ENCODE results near the gene LCE3A.

The LCE3A gene

DNA sequence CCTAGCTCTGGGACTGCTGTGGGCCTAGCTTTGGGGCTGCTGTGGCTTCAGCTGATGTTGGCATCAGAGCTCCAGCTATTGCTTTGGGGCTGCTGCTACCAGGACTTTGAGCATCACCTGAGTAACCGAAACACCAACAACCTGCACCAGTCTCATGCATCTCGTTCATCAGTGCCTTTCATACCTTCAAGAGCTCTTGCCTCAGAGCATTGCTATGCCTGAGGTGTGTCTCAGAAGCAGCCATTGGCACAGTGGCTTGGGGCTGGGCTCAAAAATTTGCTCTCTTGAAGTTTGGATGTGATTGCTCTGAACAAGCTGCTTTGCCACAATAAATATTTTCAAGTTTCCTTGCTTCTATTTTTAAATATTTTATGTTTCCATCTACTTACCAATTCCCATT is 33.6 kb upstream of the LCE3A start:
- DNase-seq (ENCODE audit: extremely low spot score), result no peak
- TF ChIP-seq FOXM1 (IDR thresholded peaks at IDR 0.05; ENCODE audit: borderline replicate concordance) (no peak), LEF1 (IDR thresholded peaks at IDR 0.05; ENCODE audit: borderline replicate concordance) (no peak), NFRKB (IDR thresholded peaks at IDR 0.05) (no peak), FOXA1 (IDR thresholded peaks at IDR 0.05) (no peak), FOXK2 (IDR thresholded peaks at IDR 0.05) (no peak), ARNT (IDR thresholded peaks at IDR 0.05) (no peak), L3MBTL2 (conservative IDR thresholded peaks at IDR 0.05) (no peak), TARDBP (IDR thresholded peaks at IDR 0.05) (no peak), ZNF384 (IDR thresholded peaks at IDR 0.05) (no peak), BHLHE40 (IDR thresholded peaks at IDR 0.05; ENCODE audit: borderline replicate concordance) (no peak), SP1 (IDR thresholded peaks at IDR 0.05) (no peak), SUZ12 (IDR thresholded peaks at IDR 0.05) (no peak), CTBP1 (IDR thresholded peaks at IDR 0.05; ENCODE audit: borderline replicate concordance) (no peak), ELF4 (IDR thresholded peaks at IDR 0.05) (no peak), HDGF (IDR thresholded peaks at IDR 0.05; ENCODE audit: borderline replicate concordance) (no peak)
- TF ChIP-seq, protein P1, sequence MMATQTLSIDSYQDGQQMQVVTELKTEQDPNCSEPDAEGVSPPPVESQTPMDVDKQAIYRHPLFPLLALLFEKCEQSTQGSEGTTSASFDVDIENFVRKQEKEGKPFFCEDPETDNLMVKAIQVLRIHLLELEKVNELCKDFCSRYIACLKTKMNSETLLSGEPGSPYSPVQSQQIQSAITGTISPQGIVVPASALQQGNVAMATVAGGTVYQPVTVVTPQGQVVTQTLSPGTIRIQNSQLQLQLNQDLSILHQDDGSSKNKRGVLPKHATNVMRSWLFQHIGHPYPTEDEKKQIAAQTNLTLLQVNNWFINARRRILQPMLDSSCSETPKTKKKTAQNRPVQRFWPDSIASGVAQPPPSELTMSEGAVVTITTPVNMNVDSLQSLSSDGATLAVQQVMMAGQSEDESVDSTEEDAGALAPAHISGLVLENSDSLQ (IDR thresholded peaks at IDR 0.05), result no peak
- POLR2A ChIA-PET, result no interaction called here
- CTCF ChIA-PET, result no interaction called here

DNA sequence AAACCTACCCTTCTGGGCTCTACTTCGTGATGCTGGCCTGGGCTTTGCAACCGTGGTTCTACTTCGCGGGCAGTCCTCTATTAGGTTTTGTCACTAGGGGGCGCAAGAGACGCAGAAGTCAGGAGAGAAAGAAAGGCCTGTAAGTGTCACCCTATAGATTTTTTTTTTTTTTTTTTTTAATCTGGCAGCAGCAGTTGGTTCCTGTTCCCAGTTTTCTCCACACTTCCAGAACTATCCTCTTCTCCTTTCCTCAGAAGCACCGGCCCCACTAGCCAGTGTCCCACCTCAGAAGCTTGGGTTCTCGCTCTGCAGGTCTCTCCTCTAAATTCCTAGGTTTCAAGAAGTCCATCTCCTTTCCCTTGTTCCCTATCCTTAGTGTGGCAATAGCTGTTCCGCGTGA is 31.2 kb upstream of the LCE3A start:
- no peak for TF ChIP-seq ELF4 (IDR thresholded peaks at IDR 0.05)
- peak; percentile 92 for TF ChIP-seq ZNF384 (IDR thresholded peaks at IDR 0.05)
- no peak for TF ChIP-seq TARDBP (IDR thresholded peaks at IDR 0.05)
- ChIA-PET CTCF (interaction anchor here (0.6 to 1.4 kb wide), 8 partner anchors 10 to 584 kb away, joined by 3 to 6 read pairs (median 3); partner anchors contain the start of gene LCE3A), POLR2A (no interaction called here)
- peak; percentile 75 for DNase-seq (ENCODE audit: extremely low spot score)

DNA sequence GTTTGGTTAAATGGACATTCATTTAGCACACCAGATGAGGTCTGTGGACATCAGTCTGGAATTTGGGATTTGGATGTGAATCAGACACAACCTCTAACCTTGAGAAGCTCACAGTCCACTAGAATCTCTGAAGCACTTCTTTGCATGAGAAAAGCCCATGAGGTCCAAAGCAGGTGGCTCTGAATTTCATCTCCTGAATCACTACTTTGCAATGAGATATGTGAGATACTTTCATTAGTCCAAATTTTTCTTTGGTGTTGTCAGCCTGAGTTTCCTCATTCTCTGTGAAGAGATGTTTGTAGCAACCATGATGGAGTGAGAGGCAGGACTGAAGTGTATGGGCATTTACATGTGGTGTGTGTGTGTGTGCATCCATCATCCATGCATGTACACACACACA is 23.8 kb upstream of the LCE3A start:
- POLR2A ChIA-PET, result no interaction called here
- DNase-seq (ENCODE audit: extremely low spot score), result no peak
- no peak for TF ChIP-seq L3MBTL2 (conservative IDR thresholded peaks at IDR 0.05)
- TF ChIP-seq SUZ12 (IDR thresholded peaks at IDR 0.05), result no peak
- TF ChIP-seq TARDBP (IDR thresholded peaks at IDR 0.05), result no peak
- no peak for TF ChIP-seq FOXA1 (IDR thresholded peaks at IDR 0.05)
- TF ChIP-seq ARNT (IDR thresholded peaks at IDR 0.05), result no peak
- TF ChIP-seq FOXM1 (IDR thresholded peaks at IDR 0.05; ENCODE audit: borderline replicate concordance), result no peak
- no peak for TF ChIP-seq HDGF (IDR thresholded peaks at IDR 0.05; ENCODE audit: borderline replicate concordance)
- no peak for TF ChIP-seq ZNF384 (IDR thresholded peaks at IDR 0.05)
- TF ChIP-seq, protein P1 (IDR thresholded peaks at IDR 0.05), result no peak
- no peak for TF ChIP-seq BHLHE40 (IDR thresholded peaks at IDR 0.05; ENCODE audit: borderline replicate concordance)
- TF ChIP-seq CTBP1 (IDR thresholded peaks at IDR 0.05; ENCODE audit: borderline replicate concordance), result no peak
- no peak for TF ChIP-seq NFRKB (IDR thresholded peaks at IDR 0.05)
- TF ChIP-seq ELF4 (IDR thresholded peaks at IDR 0.05), result no peak
- no peak for TF ChIP-seq SP1 (IDR thresholded peaks at IDR 0.05)
- TF ChIP-seq LEF1 (IDR thresholded peaks at IDR 0.05; ENCODE audit: borderline replicate concordance), result no peak
- TF ChIP-seq FOXK2 (IDR thresholded peaks at IDR 0.05), result no peak
- CTCF ChIA-PET, result no interaction called here

DNA sequence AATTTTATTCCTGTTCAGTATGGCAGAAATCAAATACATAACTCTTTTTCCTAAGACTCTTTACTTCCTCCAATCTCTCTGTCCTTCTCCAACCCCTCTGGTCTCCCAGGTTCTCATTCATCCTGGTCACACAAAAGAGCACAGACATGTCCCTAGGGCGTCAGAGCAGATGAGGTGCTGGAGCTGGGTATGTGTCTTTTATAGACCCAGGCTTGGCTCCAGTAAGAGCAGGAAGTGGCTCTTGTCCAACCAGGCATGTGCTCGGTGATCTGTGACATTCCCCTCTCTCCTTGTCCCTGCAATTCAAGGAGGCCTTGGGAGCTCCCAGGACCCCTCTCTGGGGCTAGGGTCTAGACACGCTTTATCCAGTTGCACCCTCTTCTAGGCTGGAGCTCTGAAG is 22.2 kb upstream of the LCE3A start:
- POLR2A ChIA-PET, result no interaction called here
- DNase-seq (ENCODE audit: extremely low spot score), result no peak
- TF ChIP-seq, protein P1 (IDR thresholded peaks at IDR 0.05), result no peak
- no peak for TF ChIP-seq FOXA1 (IDR thresholded peaks at IDR 0.05)
- no peak for TF ChIP-seq FOXK2 (IDR thresholded peaks at IDR 0.05)
- no peak for TF ChIP-seq BHLHE40 (IDR thresholded peaks at IDR 0.05; ENCODE audit: borderline replicate concordance)
- TF ChIP-seq FOXM1 (IDR thresholded peaks at IDR 0.05; ENCODE audit: borderline replicate concordance), result no peak
- no peak for TF ChIP-seq NFRKB (IDR thresholded peaks at IDR 0.05)
- TF ChIP-seq CTBP1 (IDR thresholded peaks at IDR 0.05; ENCODE audit: borderline replicate concordance), result no peak
- TF ChIP-seq HDGF (IDR thresholded peaks at IDR 0.05; ENCODE audit: borderline replicate concordance), result no peak
- no peak for TF ChIP-seq ARNT (IDR thresholded peaks at IDR 0.05)
- TF ChIP-seq TARDBP (IDR thresholded peaks at IDR 0.05), result no peak
- no peak for TF ChIP-seq SUZ12 (IDR thresholded peaks at IDR 0.05)
- no peak for TF ChIP-seq L3MBTL2 (conservative IDR thresholded peaks at IDR 0.05)
- no peak for TF ChIP-seq LEF1 (IDR thresholded peaks at IDR 0.05; ENCODE audit: borderline replicate concordance)
- TF ChIP-seq SP1 (IDR thresholded peaks at IDR 0.05), result no peak
- CTCF ChIA-PET, result no interaction called here

DNA sequence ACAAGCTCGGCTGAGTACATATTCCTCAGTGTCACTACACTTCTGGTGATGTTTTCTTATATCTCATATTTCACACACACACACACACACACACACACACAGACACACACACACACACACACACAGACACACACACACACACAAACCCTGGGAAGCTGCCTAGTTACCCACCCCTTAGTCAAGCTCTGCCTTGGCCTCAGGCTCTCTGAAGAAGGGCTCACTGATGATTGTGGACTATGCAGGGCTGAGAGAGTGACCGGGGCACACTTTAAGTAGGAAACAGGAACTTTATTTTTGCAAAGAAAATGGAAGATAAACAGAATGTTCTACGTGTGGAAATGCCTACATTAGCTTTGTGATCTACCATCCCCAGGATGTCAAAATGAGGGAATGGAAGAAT is 21.0 kb upstream of the LCE3A start:
- no peak for TF ChIP-seq LEF1 (IDR thresholded peaks at IDR 0.05; ENCODE audit: borderline replicate concordance)
- no peak for TF ChIP-seq BHLHE40 (IDR thresholded peaks at IDR 0.05; ENCODE audit: borderline replicate concordance)
- TF ChIP-seq SP1 (IDR thresholded peaks at IDR 0.05), result no peak
- TF ChIP-seq, protein P1 (IDR thresholded peaks at IDR 0.05), result no peak
- TF ChIP-seq FOXM1 (IDR thresholded peaks at IDR 0.05; ENCODE audit: borderline replicate concordance), result no peak
- no peak for TF ChIP-seq FOXA1 (IDR thresholded peaks at IDR 0.05)
- TF ChIP-seq ARNT (IDR thresholded peaks at IDR 0.05), result no peak
- no peak for TF ChIP-seq TARDBP (IDR thresholded peaks at IDR 0.05)
- no peak for TF ChIP-seq L3MBTL2 (conservative IDR thresholded peaks at IDR 0.05)
- no peak for TF ChIP-seq CTBP1 (IDR thresholded peaks at IDR 0.05; ENCODE audit: borderline replicate concordance)
- no peak for TF ChIP-seq FOXK2 (IDR thresholded peaks at IDR 0.05)
- DNase-seq (ENCODE audit: extremely low spot score), result no peak
- ChIA-PET CTCF (interaction anchor here (0.9 kb wide), 1 partner anchor 10 kb away, joined by 3 read pairs; no protein-coding TSS in a partner anchor), POLR2A (no interaction called here)

DNA sequence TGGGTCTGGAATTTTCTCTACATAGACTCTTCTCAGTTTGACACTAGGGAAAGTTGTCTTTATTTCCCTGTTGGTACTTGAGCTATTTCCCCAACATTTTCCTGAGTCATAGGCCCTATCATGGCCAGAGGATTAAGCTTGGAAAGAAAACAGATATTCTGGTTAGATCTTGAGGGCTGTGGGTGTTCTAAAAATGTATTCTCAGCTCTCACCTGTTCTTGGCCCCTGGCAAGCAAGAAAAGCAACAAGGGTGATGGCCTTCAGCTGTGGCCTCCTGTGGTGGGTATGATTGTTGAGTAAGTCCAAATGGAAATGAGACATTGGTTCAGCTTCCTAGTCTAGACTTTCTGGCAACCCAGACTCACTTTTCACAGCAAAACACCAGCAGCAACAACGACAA is 17.4 kb upstream of the LCE3A start:
- CTCF ChIA-PET, result no interaction called here

More for the DNA sequence above, 17.4 kb upstream of the LCE3A start:
- DNase-seq (ENCODE audit: extremely low spot score), result no peak
- no peak for TF ChIP-seq SP1 (IDR thresholded peaks at IDR 0.05)
- no peak for TF ChIP-seq FOXA1 (IDR thresholded peaks at IDR 0.05)
- no peak for TF ChIP-seq BHLHE40 (IDR thresholded peaks at IDR 0.05; ENCODE audit: borderline replicate concordance)
- no peak for TF ChIP-seq NFRKB (IDR thresholded peaks at IDR 0.05)
- TF ChIP-seq L3MBTL2 (conservative IDR thresholded peaks at IDR 0.05), result no peak
- POLR2A ChIA-PET, result no interaction called here

Measured in HEK293T (cell line).